GM19240 (cell line): ENCODE measurements around the gene ECHS1.
"Not testable (repeated sequence)": the region's sequence is repeated elsewhere in the genome, so short reads cannot be mapped to it uniquely, and the experiment has no call there.

ENCODE experiments used
- DNase-seq: peaks from one replicate; pipeline ENCODE4 v3.0.0; 2011; ENCODE audit warnings: low spot score; ENCODE audit not compliant: insufficient read length

ECHS1 gene

GRCh38 chr10:133378251-133379096 lies 5.3 kb upstream of the ECHS1 start:
- no peak for DNase-seq

GRCh38 chr10:133377818-133378250 lies 4.7 kb upstream of the ECHS1 start:
- no peak for DNase-seq

GRCh38 chr10:133377025-133377817 lies 4.1 kb upstream of the ECHS1 start:
- no peak for DNase-seq

- not testable (repeated sequence) for DNase-seq
Observed at GRCh38 chr10:133376183-133376582, 3.0 kb upstream of the ECHS1 start.

- no peak for DNase-seq
Observed at GRCh38 chr10:133375357-133376115, 2.4 kb upstream of the ECHS1 start.

- DNase-seq: no peak
Observed at GRCh38 chr10:133372507-133372906, 647 bp downstream of the ECHS1 start.

- DNase-seq: no peak
Observed at GRCh38 chr10:133370030-133370786, 2.9 kb downstream of the ECHS1 start.

- no peak for DNase-seq
Observed at GRCh38 chr10:133368153-133368552, 5.0 kb downstream of the ECHS1 start.

- DNase-seq: not testable (repeated sequence)
Observed at GRCh38 chr10:133367461-133367860, 5.7 kb downstream of the ECHS1 start.

- no peak for DNase-seq
Observed at GRCh38 chr10:133366751-133367150, 6.4 kb downstream of the ECHS1 start.

- no peak for DNase-seq
Observed at GRCh38 chr10:133366130-133366478, 7.0 kb downstream of the ECHS1 start.

GRCh38 chr10:133365461-133366129 lies 7.6 kb downstream of the ECHS1 start:
- no peak for DNase-seq

- DNase-seq: no peak
Observed at GRCh38 chr10:133364645-133365431, 8.3 kb downstream of the ECHS1 start.

GRCh38 chr10:133362846-133363245 lies 10.3 kb downstream of the ECHS1 start:
- DNase-seq: no peak

- DNase-seq: no peak
Observed at GRCh38 chr10:133361773-133362441, 11.2 kb downstream of the ECHS1 start.

GRCh38 chr10:133361227-133361626 lies 11.9 kb downstream of the ECHS1 start:
- DNase-seq: no peak

GRCh38 chr10:133359972-133360610 lies 13.1 kb downstream of the ECHS1 start:
- DNase-seq: no peak

GRCh38 chr10:133359554-133359971 lies 13.6 kb downstream of the ECHS1 start:
- no peak for DNase-seq

GRCh38 chr10:133358925-133359310 lies 14.2 kb downstream of the ECHS1 start:
- no peak for DNase-seq
